Natural killer cell (primary cell): ENCODE measurements around the gene RGS2. TPM values are rescaled to one million over a fixed set of nuclear protein-coding genes. Genes with fewer than 3 reads are reported as not detected.
A peak's percentile ranks its signal among the peaks of the same experiment; 100 is the strongest.

Experiments
- ATAC-seq, 3 donors: fragments of 150-1000 bp in 2 of 3; fragments of 200-7000 bp in 1 of 3; cut with Tn5 transposase; 1 replicate in 1 of 3; 2 replicates in 2 of 3; pipeline ENCODE4 v1.10.0; 2021; ENCODE audit warnings: mild to moderate bottlenecking in 2 of 3, moderate library complexity in 2 of 3
- DNase-seq, 2 donors: peaks; one replicate each; pipeline versions ENCODE4 v3.0.0 to v3.0.0-alpha.2; 2013 to 2021; ENCODE audit warnings: mixed read lengths in 1 of 2
- H3K27ac ChIP-seq: one replicate; pipeline ENCODE4 v1.5.1; 2013; ENCODE audit warnings: mild to moderate bottlenecking, low read length
- H3K27me3 ChIP-seq: one replicate; pipeline ENCODE4 v1.6.1; 2013; ENCODE audit warnings: low read length; ENCODE audit not compliant: control insufficient read depth, insufficient read depth
- H3K36me3 ChIP-seq: one replicate; pipeline ENCODE4 v1.6.1; 2013; ENCODE audit warnings: low read length; ENCODE audit not compliant: control insufficient read depth, insufficient read depth
- H3K4me1 ChIP-seq: one replicate; pipeline ENCODE4 v1.6.1; 2013; ENCODE audit warnings: low read length; ENCODE audit not compliant: control insufficient read depth, insufficient read depth
- H3K4me3 ChIP-seq: one replicate; pipeline ENCODE4 v1.5.1; 2013; ENCODE audit warnings: low read length
- H3K9me3 ChIP-seq: one replicate; pipeline ENCODE4 v1.6.1; 2013; ENCODE audit warnings: low read length; ENCODE audit not compliant: control insufficient read depth, insufficient read depth
- H3K27ac Mint-ChIP-seq, 2 donors: one replicate each; pipeline ENCODE4 v1.8.0; 2022; ENCODE audit warnings: mild to moderate bottlenecking in 2 of 2, mixed read lengths in 2 of 2, moderate library complexity in 1 of 2
- H3K27me3 Mint-ChIP-seq, 2 donors: one replicate each; pipeline ENCODE4 v1.8.0; 2022; ENCODE audit warnings: low read depth in 2 of 2, mixed read lengths in 2 of 2
- H3K36me3 Mint-ChIP-seq: one replicate; pipeline ENCODE4 v1.8.0; 2022; ENCODE audit warnings: mixed read lengths
- H3K4me1 Mint-ChIP-seq, 2 donors: one replicate each; pipeline ENCODE4 v1.8.0; 2022; ENCODE audit warnings: mixed read lengths in 2 of 2
- H3K4me3 Mint-ChIP-seq: one replicate; pipeline ENCODE4 v1.8.0; 2022; ENCODE audit warnings: mild to moderate bottlenecking, moderate library complexity, mixed read lengths
- H3K9me3 Mint-ChIP-seq, 2 donors: one replicate each; pipeline ENCODE4 v1.8.0; 2022; ENCODE audit warnings: mixed read lengths in 2 of 2
- CTCF ChIP-seq: fragments of 200-600 bp; IDR thresholded peaks from one replicate; pipeline ENCODE4 v1.8.0; 2022; ENCODE audit warnings: antibody characterized with exemption
- WGBS: methylation state at CpG from one replicate; pipeline ENCODE4 v1.1.7; 2013; ENCODE audit warnings: missing lambda C conversion rate; ENCODE audit not compliant: insufficient coverage; 5-methylcytosine and 5-hydroxymethylcytosine counted together
- intact Hi-C: fragments of 100-400 bp; cut with micrococcal nuclease; formaldehyde crosslinking; loops from one replicate; pipeline ENCODE4 v1.14.2; 2022
- total RNA-seq, 4 donors: library from RNA; stranded (reverse); fragments of 120-200 nt in 1 of 4; gene quantifications; one replicate each; pipeline versions ENCODE4 v1.2.3 to v1.2.4, GENCODE V29; 2013 to 2022

RGS2 gene
- 100 to 1,000 TPM; 117 to 268 (median 154) TPM for total RNA-seq
- 212 TPM for total RNA-seq (2013)

- Histone ChIP-seq H3K4me3 (peak within 1 kb of the TSS; percentile 96), H3K27me3 (no peaks in the 10 kb centered on the region), H3K36me3 (peaks cover 4% of the 10 kb centered on the region), H3K27ac (peak within 1 kb of the TSS; percentile 91), H3K9me3 (no peaks in the 10 kb centered on the region), H3K4me1 (peaks cover 16% of the 10 kb centered on the region)
- DNase-seq (peak; percentile 85 to 95), ATAC-seq (peak; percentile 87 to 95 (median 91))
- Mint-ChIP-seq H3K4me1 (peaks cover 36 to 39% of the 10 kb centered on the region in 2 donors), H3K27me3 (no peaks in the 10 kb centered on the region), H3K9me3 (no peaks in the 10 kb centered on the region), H3K27ac (peak within 1 kb of the TSS; percentile 95 to 99), H3K4me3 (peak within 1 kb of the TSS; percentile 100), H3K36me3 (peaks cover 12% of the 10 kb centered on the region)
- no peak for TF ChIP-seq CTCF
- WGBS, result under 1% methylated on average over 71 of the region's 72 CpGs
- intact Hi-C loops, result loop anchor here (1.0 to 5.0 kb wide), 5 partner anchors 128 to 331 kb away; partner anchors contain the start of genes CDC73, RO60 and UCHL5
These were observed at the start of gene RGS2 for GRCh38 chr1:192808518-192809306. TSS of gene RGS2 (plus strand) at chr1:192809039. CDS start at chr1:192809072, 33 bp downstream.

GRCh38 chr1:192759104-192759503, 49.7 kb upstream of the RGS2 start:
- Mint-ChIP-seq H3K36me3 (no peaks in the 10 kb centered on the region), H3K4me3 (no peak overlapping the region), H3K9me3 (peaks cover 0 to 3% of the 10 kb centered on the region in 2 donors), H3K27me3 (peaks cover 0 to 12% of the 10 kb centered on the region in 2 donors), H3K27ac (no peak overlapping the region), H3K4me1 (peaks cover 0 to 10% of the 10 kb centered on the region in 2 donors)
- H3K27ac ChIP-seq, result no peak overlapping the region
- TF ChIP-seq CTCF, result no peak
- H3K36me3 ChIP-seq, result no peaks in the 10 kb centered on the region
- no peak for ATAC-seq
- no peak overlapping the region for H3K4me3 ChIP-seq
- intact Hi-C loops, result no loop called here
- no peaks in the 10 kb centered on the region for H3K9me3 ChIP-seq
- H3K27me3 ChIP-seq, result no peaks in the 10 kb centered on the region
- H3K4me1 ChIP-seq, result no peaks in the 10 kb centered on the region
- no CpG with 5 or more reads among the region's 1 CpG for WGBS
- no peak for DNase-seq

- Mint-ChIP-seq H3K36me3 (no peaks in the 10 kb centered on the region), H3K9me3 (peaks cover 0 to 3% of the 10 kb centered on the region in 2 donors), H3K27me3 (peaks cover 7 to 16% of the 10 kb centered on the region in 2 donors), H3K4me1 (peaks cover 0 to 10% of the 10 kb centered on the region in 2 donors), H3K4me3 (no peak overlapping the region), H3K27ac (no peak overlapping the region)
- TF ChIP-seq CTCF, result no peak
- no peak overlapping the region for H3K4me3 ChIP-seq
- DNase-seq (no peak), ATAC-seq (no peak)
- no peaks in the 10 kb centered on the region for H3K36me3 ChIP-seq
- intact Hi-C loops, result no loop called here
- H3K9me3 ChIP-seq, result no peaks in the 10 kb centered on the region
- 89% methylated on average over 4 of the region's 4 CpGs for WGBS
- H3K27me3 ChIP-seq, result no peaks in the 10 kb centered on the region
- no peaks in the 10 kb centered on the region for H3K4me1 ChIP-seq
- H3K27ac ChIP-seq, result no peak overlapping the region
These were observed 46.6 kb upstream of the RGS2 start for GRCh38 chr1:192762265-192762664.
